Common myeloid progenitor, CD34-positive (primary cell): Measurements from ENCODE around the gene REEP3.

Experiments used
- CTCF ChIA-PET: fragments of 350-600 bp; sonication (Branson Sonifier 250); formaldehyde crosslinking; loops from one replicate; lab custom pipeline; 2021; ENCODE audit warnings: antibody characterized with exemption; lab: Charles Lee
- POLR2A ChIA-PET: fragments of 350-600 bp; sonication (Branson Sonifier 250); formaldehyde crosslinking; loops from one replicate; lab custom pipeline; 2021; ENCODE audit warnings: antibody characterized with exemption; lab: Charles Lee
- DNase-seq, 3 donors: peaks; one replicate each; pipeline versions ENCODE4 v3.0.0 to v3.0.0-alpha.2; 2013
- H3K27ac ChIP-seq, 2 experiments: 1 replicate in 1 of 2; 2 replicates in 1 of 2; pipeline ENCODE4 v1.7.0; 2013; ENCODE audit warnings: inconsistent platforms in 2 of 2, low read length in 2 of 2, mild to moderate bottlenecking in 2 of 2, low read depth in 1 of 2, moderate library complexity in 1 of 2; ENCODE audit not compliant: severe bottlenecking in 2 of 2, insufficient read depth in 1 of 2, poor library complexity in 1 of 2
- H3K27me3 ChIP-seq, 5 experiments: replicated peaks in 2 of 5; 1 replicate in 3 of 5; 2 replicates in 2 of 5; pipeline versions ENCODE4 v1.6.1 to v1.7.0; 2013; ENCODE audit warnings: low read length in 4 of 5, mild to moderate bottlenecking in 2 of 5, moderate library complexity in 2 of 5, inconsistent platforms in 1 of 5; ENCODE audit not compliant: insufficient read depth in 5 of 5, control insufficient read depth in 4 of 5
- H3K36me3 ChIP-seq, 4 experiments: 1 replicate in 2 of 4; 2 replicates in 2 of 4; pipeline versions ENCODE4 v1.6.1 to v1.7.0; 2013; ENCODE audit warnings: low read length in 3 of 4, control low read depth in 1 of 4, mild to moderate bottlenecking in 1 of 4; ENCODE audit not compliant: control insufficient read depth in 4 of 4, insufficient read depth in 4 of 4
- H3K4me1 ChIP-seq, 4 experiments: 1 replicate in 3 of 4; 2 replicates in 1 of 4; pipeline versions ENCODE4 v1.6.1 to v1.7.1; 2013; ENCODE audit warnings: low read length in 3 of 4, mild to moderate bottlenecking in 3 of 4, control low read depth in 1 of 4, inconsistent platforms in 1 of 4, moderate library complexity in 1 of 4; ENCODE audit not compliant: control insufficient read depth in 4 of 4, insufficient read depth in 4 of 4; ENCODE audit errors: control extremely low read depth in 1 of 4
- H3K4me3 ChIP-seq, 7 experiments: 1 replicate in 4 of 7; 2 replicates in 3 of 7; pipeline versions ENCODE4 v1.5.1 to v1.7.0; 2013; ENCODE audit warnings: mild to moderate bottlenecking in 7 of 7, low read length in 6 of 7, moderate library complexity in 6 of 7, inconsistent platforms in 2 of 7, low read depth in 2 of 7, control low read depth in 1 of 7; ENCODE audit not compliant: insufficient read depth in 4 of 7, control insufficient read depth in 1 of 7; ENCODE audit errors: extremely low read depth in 1 of 7
- H3K9me3 ChIP-seq, 5 experiments: 1 replicate in 4 of 5; 2 replicates in 1 of 5; pipeline versions ENCODE4 v1.6.1 to v1.7.1; 2013; ENCODE audit warnings: low read length in 4 of 5, mild to moderate bottlenecking in 2 of 5, inconsistent platforms in 1 of 5, low read depth in 1 of 5, moderate library complexity in 1 of 5; ENCODE audit not compliant: control insufficient read depth in 4 of 5, insufficient read depth in 2 of 5; ENCODE audit errors: control extremely low read depth in 1 of 5
- WGBS: methylation state at CpG from one replicate; pipeline ENCODE4 v1.1.5; 2013; ENCODE audit not compliant: insufficient coverage; 5-methylcytosine and 5-hydroxymethylcytosine counted together

Gene REEP3

GRCh38 chr10:63583397-63583796, 62.2 kb downstream of the REEP3 start:
- no peak overlapping the region for H3K27ac ChIP-seq
- H3K4me3 ChIP-seq, result no peak overlapping the region
- WGBS, result 85% methylated on average over 2 of the region's 3 CpGs
- H3K9me3 ChIP-seq, result no peaks in the 10 kb centered on the region
- ChIA-PET CTCF (no interaction called here), POLR2A (no interaction called here)
- H3K4me1 ChIP-seq, result no peaks in the 10 kb centered on the region
- DNase-seq, result no peak
- H3K36me3 ChIP-seq, result peaks cover 0 to 2% (median 0%) of the 10 kb centered on the region in 4 experiments
- H3K27me3 ChIP-seq, result no peaks in the 10 kb centered on the region

GRCh38 chr10:63583909-63584724, 62.9 kb downstream of the REEP3 start:
- peaks cover 0 to 2% (median 0%) of the 10 kb centered on the region in 4 experiments for H3K36me3 ChIP-seq
- no CpG with 5 or more reads among the region's 5 CpGs for WGBS
- no peaks in the 10 kb centered on the region for H3K9me3 ChIP-seq
- ChIA-PET CTCF (no interaction called here), POLR2A (no interaction called here)
- no peak overlapping the region for H3K4me3 ChIP-seq
- H3K4me1 ChIP-seq, result no peaks in the 10 kb centered on the region
- no peak for DNase-seq
- no peak overlapping the region for H3K27ac ChIP-seq
- no peaks in the 10 kb centered on the region for H3K27me3 ChIP-seq

- no peak for DNase-seq
- Histone ChIP-seq H3K4me3 (no peak overlapping the region), H3K36me3 (no peaks in the 10 kb centered on the region), H3K9me3 (no peaks in the 10 kb centered on the region), H3K4me1 (no peaks in the 10 kb centered on the region), H3K27ac (no peak overlapping the region), H3K27me3 (no peaks in the 10 kb centered on the region)
- ChIA-PET CTCF (no interaction called here), POLR2A (no interaction called here)
These were observed 63.5 kb downstream of the REEP3 start for GRCh38 chr10:63584725-63585035.

- ChIA-PET POLR2A (no interaction called here), CTCF (no interaction called here)
- no CpG with 5 or more reads among the region's 1 CpG for WGBS
- Histone ChIP-seq H3K27ac (no peak overlapping the region), H3K4me3 (no peak overlapping the region), H3K27me3 (no peaks in the 10 kb centered on the region), H3K36me3 (no peaks in the 10 kb centered on the region), H3K4me1 (no peaks in the 10 kb centered on the region), H3K9me3 (no peaks in the 10 kb centered on the region)
- DNase-seq, result no peak
These were observed 63.8 kb downstream of the REEP3 start for GRCh38 chr10:63585041-63585440.

GRCh38 chr10:63586043-63586442, 64.8 kb downstream of the REEP3 start:
- Histone ChIP-seq H3K4me3 (no peak overlapping the region), H3K36me3 (no peaks in the 10 kb centered on the region), H3K27me3 (no peaks in the 10 kb centered on the region), H3K9me3 (no peaks in the 10 kb centered on the region), H3K27ac (no peak overlapping the region), H3K4me1 (no peaks in the 10 kb centered on the region)
- CTCF ChIA-PET, result no interaction called here
- DNase-seq, result no peak
- POLR2A ChIA-PET, result no interaction called here
- WGBS, result no CpG with 5 or more reads among the region's 2 CpGs

- 100% methylated on average over 2 of the region's 4 CpGs for WGBS
- CTCF ChIA-PET, result no interaction called here
These were observed 66.0 kb downstream of the REEP3 start for GRCh38 chr10:63587191-63587590.

GRCh38 chr10:63588436-63589167, 67.4 kb downstream of the REEP3 start:
- H3K36me3 ChIP-seq, result no peaks in the 10 kb centered on the region
- no peaks in the 10 kb centered on the region for H3K9me3 ChIP-seq
- no peak overlapping the region for H3K4me3 ChIP-seq
- H3K4me1 ChIP-seq, result no peaks in the 10 kb centered on the region
- 68% methylated on average over 4 of the region's 4 CpGs for WGBS
- ChIA-PET POLR2A (no interaction called here), CTCF (no interaction called here)
- DNase-seq, result no peak
- H3K27me3 ChIP-seq, result no peaks in the 10 kb centered on the region
- no peak overlapping the region for H3K27ac ChIP-seq

More at GRCh38 chr10:63587191-63587590, 66.0 kb downstream of the REEP3 start:
- Histone ChIP-seq H3K36me3 (no peaks in the 10 kb centered on the region), H3K4me1 (no peaks in the 10 kb centered on the region), H3K4me3 (no peak overlapping the region), H3K27me3 (no peaks in the 10 kb centered on the region), H3K9me3 (no peaks in the 10 kb centered on the region), H3K27ac (no peak overlapping the region)
- POLR2A ChIA-PET, result no interaction called here
- DNase-seq, result no peak
